ENCODE results near the gene KTN1. TPM values are rescaled to one million over a fixed set of nuclear protein-coding genes. Genes with fewer than 3 reads are reported as not detected.

Gene KTN1
- total RNA-seq, 1 experiment from 2014 or later = 138 TPM

DNA sequence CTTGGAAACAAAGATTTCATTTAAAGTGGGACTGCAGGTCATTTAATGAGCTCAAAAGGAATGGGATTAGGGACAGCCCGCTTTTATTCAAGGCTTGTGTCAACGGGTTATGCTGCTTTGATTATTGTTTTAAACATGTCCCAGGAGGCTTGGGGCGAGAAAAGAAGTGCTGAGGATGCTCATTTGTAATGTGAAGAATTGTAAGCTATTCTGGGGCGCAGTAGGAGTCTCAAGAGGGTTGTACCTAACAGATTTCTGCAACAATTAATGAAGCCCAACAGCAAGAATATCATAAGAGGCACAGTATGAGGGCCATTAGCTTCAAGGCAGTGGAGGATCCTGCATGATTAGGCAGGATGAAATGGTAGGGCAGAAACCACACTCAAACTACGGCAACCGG lies 122.5 kb downstream of the KTN1 start:
- peaks cover 19% of the 10 kb centered on the region for H3K4me1 Mint-ChIP-seq (ENCODE audit: low read depth, unreplicated experiment)
- POLR2A ChIA-PET = no interaction called here
- CTCF ChIA-PET = no interaction called here
- H3K27me3 Mint-ChIP-seq (ENCODE audit: insufficient read depth, unreplicated experiment) = no peaks in the 10 kb centered on the region
- no TSS peak for BruUV-seq (replicated peaks)
- no peaks in the 10 kb centered on the region for H3K27me3 ChIP-seq (replicated peaks; ENCODE audit: control insufficient read depth, insufficient read depth, low read length)
- H3K9me3 Mint-ChIP-seq (ENCODE audit: unreplicated experiment) = no peaks in the 10 kb centered on the region
- DNase-seq = no peak
- no peaks in the 10 kb centered on the region for H3K36me3 ChIP-seq (ENCODE audit: control insufficient read depth, insufficient read depth, low read length)
- no peak overlapping the region for H3K27ac Mint-ChIP-seq (ENCODE audit: unreplicated experiment)
- H3K4me1 ChIP-seq = peaks cover 27% of the 10 kb centered on the region
- H3K36me3 Mint-ChIP-seq (ENCODE audit: insufficient read depth, unreplicated experiment) = peaks cover 4% of the 10 kb centered on the region
- H3K4me3 ChIP-seq (ENCODE audit: low read depth, low read length) = no peak overlapping the region
- H3K4me3 Mint-ChIP-seq (ENCODE audit: unreplicated experiment) = no peak overlapping the region
- TF ChIP-seq, protein P1, sequence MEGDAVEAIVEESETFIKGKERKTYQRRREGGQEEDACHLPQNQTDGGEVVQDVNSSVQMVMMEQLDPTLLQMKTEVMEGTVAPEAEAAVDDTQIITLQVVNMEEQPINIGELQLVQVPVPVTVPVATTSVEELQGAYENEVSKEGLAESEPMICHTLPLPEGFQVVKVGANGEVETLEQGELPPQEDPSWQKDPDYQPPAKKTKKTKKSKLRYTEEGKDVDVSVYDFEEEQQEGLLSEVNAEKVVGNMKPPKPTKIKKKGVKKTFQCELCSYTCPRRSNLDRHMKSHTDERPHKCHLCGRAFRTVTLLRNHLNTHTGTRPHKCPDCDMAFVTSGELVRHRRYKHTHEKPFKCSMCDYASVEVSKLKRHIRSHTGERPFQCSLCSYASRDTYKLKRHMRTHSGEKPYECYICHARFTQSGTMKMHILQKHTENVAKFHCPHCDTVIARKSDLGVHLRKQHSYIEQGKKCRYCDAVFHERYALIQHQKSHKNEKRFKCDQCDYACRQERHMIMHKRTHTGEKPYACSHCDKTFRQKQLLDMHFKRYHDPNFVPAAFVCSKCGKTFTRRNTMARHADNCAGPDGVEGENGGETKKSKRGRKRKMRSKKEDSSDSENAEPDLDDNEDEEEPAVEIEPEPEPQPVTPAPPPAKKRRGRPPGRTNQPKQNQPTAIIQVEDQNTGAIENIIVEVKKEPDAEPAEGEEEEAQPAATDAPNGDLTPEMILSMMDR (IDR thresholded peaks at IDR 0.05; ENCODE audit: insufficient read depth in 1 of 2, low read depth in 1 of 2, low read length in 1 of 2, severe bottlenecking in 1 of 2, unreplicated experiment in 1 of 2) = no peak
- intact Hi-C loops (cut with micrococcal nuclease; ENCODE audit: unreplicated experiment) = no loop called here
- no peaks in the 10 kb centered on the region for H3K9me3 ChIP-seq

DNA sequence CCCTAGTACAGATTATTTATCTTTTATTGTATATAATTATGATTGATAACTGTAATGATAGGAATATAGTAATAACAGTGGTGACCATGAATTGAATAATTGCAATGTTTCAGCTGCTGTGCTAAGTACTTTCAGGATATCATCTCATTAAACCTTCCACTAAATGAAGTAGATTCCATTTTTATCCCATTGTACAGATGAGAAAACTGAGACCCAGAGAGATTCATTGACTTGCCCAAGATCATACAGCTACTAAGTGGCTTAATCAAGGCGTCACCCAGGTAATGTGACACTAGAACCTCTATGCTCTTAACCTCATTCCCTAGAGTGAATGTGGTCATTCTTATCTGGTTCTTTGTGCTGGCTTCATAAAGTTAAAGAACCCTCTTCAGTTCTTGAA lies 124.6 kb downstream of the KTN1 start:
- Histone ChIP-seq H3K4me1 (peaks cover 5% of the 10 kb centered on the region), H3K36me3 (ENCODE audit: control insufficient read depth, insufficient read depth, low read length) (no peaks in the 10 kb centered on the region), H3K27me3 (replicated peaks; ENCODE audit: control insufficient read depth, insufficient read depth, low read length) (no peaks in the 10 kb centered on the region), H3K4me3 (ENCODE audit: low read depth, low read length) (no peak overlapping the region), H3K9me3 (no peaks in the 10 kb centered on the region)
- ChIA-PET POLR2A (no interaction called here), CTCF (no interaction called here)
- TF ChIP-seq, protein P1 (IDR thresholded peaks at IDR 0.05; ENCODE audit: insufficient read depth in 1 of 2, low read depth in 1 of 2, low read length in 1 of 2, severe bottlenecking in 1 of 2, unreplicated experiment in 1 of 2) = no peak
- H3K27ac Mint-ChIP-seq (ENCODE audit: unreplicated experiment) = no peak overlapping the region
- no peaks in the 10 kb centered on the region for H3K27me3 Mint-ChIP-seq (ENCODE audit: insufficient read depth, unreplicated experiment)
- intact Hi-C loops (cut with micrococcal nuclease; ENCODE audit: unreplicated experiment) = no loop called here
- no peaks in the 10 kb centered on the region for H3K9me3 Mint-ChIP-seq (ENCODE audit: unreplicated experiment)
- H3K36me3 Mint-ChIP-seq (ENCODE audit: insufficient read depth, unreplicated experiment) = no peaks in the 10 kb centered on the region
- H3K4me3 Mint-ChIP-seq (ENCODE audit: unreplicated experiment) = no peak overlapping the region
- BruUV-seq (replicated peaks) = no TSS peak
- no peak for DNase-seq
- H3K4me1 Mint-ChIP-seq (ENCODE audit: low read depth, unreplicated experiment) = no peaks in the 10 kb centered on the region

DNA sequence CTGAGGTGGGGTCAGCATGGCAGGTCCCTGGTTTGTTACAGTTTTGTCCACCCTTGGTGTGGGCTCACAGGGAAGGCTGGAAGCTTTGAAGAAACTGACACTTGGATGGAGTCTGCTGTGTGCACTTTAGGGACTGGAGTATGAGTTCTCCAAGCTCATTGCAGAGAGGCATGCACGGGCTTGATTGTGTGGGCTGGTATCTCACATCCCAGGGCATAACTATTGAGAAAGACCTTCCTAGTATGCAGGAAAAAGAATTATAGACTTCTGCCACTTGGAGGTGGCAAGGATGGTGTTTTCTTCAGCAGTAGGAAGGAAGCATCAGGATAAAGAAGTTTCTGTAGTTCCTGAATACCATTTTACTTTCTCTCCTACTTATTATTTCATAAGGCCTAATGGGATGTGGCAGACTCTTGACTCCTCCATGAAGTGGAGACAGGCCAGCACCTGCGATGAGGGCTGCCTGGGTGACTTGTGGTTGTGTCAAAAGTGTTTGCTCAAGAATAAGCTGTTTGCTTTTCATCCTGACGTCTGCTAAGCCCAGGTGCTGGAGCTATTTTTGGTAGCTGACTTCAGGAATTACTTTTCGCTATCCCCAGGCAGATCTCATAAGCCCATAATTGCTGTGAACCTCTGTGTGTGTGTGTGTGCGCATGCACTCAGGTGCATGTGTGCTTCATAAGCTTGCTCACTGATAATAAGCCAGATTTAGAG lies 125.8 kb downstream of the KTN1 start:
- CTCF ChIA-PET = interaction anchor here (0.7 to 2.7 kb wide), 6 partner anchors 10 to 776 kb away, joined by 3 to 11 read pairs (median 3); no protein-coding TSS in a partner anchor
- no peaks in the 10 kb centered on the region for H3K9me3 ChIP-seq
- no peaks in the 10 kb centered on the region for H3K27me3 Mint-ChIP-seq (ENCODE audit: insufficient read depth, unreplicated experiment)
- H3K4me3 Mint-ChIP-seq (ENCODE audit: unreplicated experiment) = no peak overlapping the region
- H3K36me3 Mint-ChIP-seq (ENCODE audit: insufficient read depth, unreplicated experiment) = no peaks in the 10 kb centered on the region
- TF ChIP-seq, protein P1 (IDR thresholded peaks at IDR 0.05; ENCODE audit: insufficient read depth in 1 of 2, low read depth in 1 of 2, low read length in 1 of 2, severe bottlenecking in 1 of 2, unreplicated experiment in 1 of 2) = no peak
- no peak overlapping the region for H3K4me3 ChIP-seq (ENCODE audit: low read depth, low read length)
- no peaks in the 10 kb centered on the region for H3K27me3 ChIP-seq (replicated peaks; ENCODE audit: control insufficient read depth, insufficient read depth, low read length)
- peak; percentile 58 to 66 for DNase-seq
- POLR2A ChIA-PET = interaction anchor here (0.5 kb wide), 1 partner anchor 33 kb away, joined by 3 read pairs; no protein-coding TSS in a partner anchor
- H3K27ac Mint-ChIP-seq (ENCODE audit: unreplicated experiment) = no peak overlapping the region
- no peaks in the 10 kb centered on the region for H3K4me1 Mint-ChIP-seq (ENCODE audit: low read depth, unreplicated experiment)
- H3K9me3 Mint-ChIP-seq (ENCODE audit: unreplicated experiment) = no peaks in the 10 kb centered on the region
- H3K36me3 ChIP-seq (ENCODE audit: control insufficient read depth, insufficient read depth, low read length) = no peaks in the 10 kb centered on the region
- peaks cover 4% of the 10 kb centered on the region; the same call in 1 of the 2 replicates for H3K4me1 ChIP-seq
- BruUV-seq (replicated peaks) = no TSS peak
- intact Hi-C loops (cut with micrococcal nuclease; ENCODE audit: unreplicated experiment) = loop anchor here (1.0 to 2.0 kb wide), 2 partner anchors 9 to 769 kb away; no protein-coding TSS in a partner anchor
